Ishikawa (cell line): ENCODE measurements around the gene SH3PXD2A.

ENCODE experiments used
- CEBPB ChIP-seq: IDR thresholded peaks from 2 replicates; pipeline ENCODE4 v1.6.1; 2012
- CREB1 ChIP-seq: IDR thresholded peaks from 2 replicates; pipeline ENCODE4 v1.6.1; 2012; ENCODE audit warnings: low read depth
- EGR1 ChIP-seq: IDR thresholded peaks from 2 replicates; pipeline ENCODE4 v1.6.1; 2012
- EP300 ChIP-seq: IDR thresholded peaks from 2 replicates; pipeline ENCODE4 v1.6.1; 2012; ENCODE audit warnings: borderline replicate concordance
- FOXM1 ChIP-seq: IDR thresholded peaks from 2 replicates; pipeline ENCODE4 v1.6.1; 2012; ENCODE audit warnings: low read depth, borderline replicate concordance
- NFIC ChIP-seq: IDR thresholded peaks from 2 replicates; pipeline ENCODE4 v1.6.1; 2012
- RAD21 ChIP-seq: IDR thresholded peaks from 2 replicates; pipeline ENCODE4 v1.6.1; 2012; ENCODE audit warnings: low read depth
- TAF1 ChIP-seq: IDR thresholded peaks from 2 replicates; pipeline ENCODE4 v1.6.1; 2012; ENCODE audit warnings: low read depth, mild to moderate bottlenecking
- TCF12 ChIP-seq: IDR thresholded peaks from 2 replicates; pipeline ENCODE4 v1.6.1; 2012; ENCODE audit warnings: low read depth
- TEAD4 ChIP-seq: IDR thresholded peaks from 2 replicates; pipeline ENCODE4 v1.6.1; 2012
- USF1 ChIP-seq: IDR thresholded peaks from 2 replicates; pipeline ENCODE4 v1.6.1; 2012
- YY1 ChIP-seq: IDR thresholded peaks from 2 replicates; pipeline ENCODE4 v1.6.1; 2012; ENCODE audit warnings: low read depth
- ZBTB7A ChIP-seq: IDR thresholded peaks from 2 replicates; pipeline ENCODE4 v1.6.1; 2012; ENCODE audit warnings: low read depth
- TF ChIP-seq, protein P1 (sequence below): IDR thresholded peaks from 2 replicates; pipeline ENCODE4 v1.6.1; 2012
- TF ChIP-seq, protein P2 (sequence below): IDR thresholded peaks from 2 replicates; pipeline ENCODE4 v1.6.1; 2012; ENCODE audit warnings: low read depth, mild to moderate bottlenecking

SH3PXD2A gene

DNA sequence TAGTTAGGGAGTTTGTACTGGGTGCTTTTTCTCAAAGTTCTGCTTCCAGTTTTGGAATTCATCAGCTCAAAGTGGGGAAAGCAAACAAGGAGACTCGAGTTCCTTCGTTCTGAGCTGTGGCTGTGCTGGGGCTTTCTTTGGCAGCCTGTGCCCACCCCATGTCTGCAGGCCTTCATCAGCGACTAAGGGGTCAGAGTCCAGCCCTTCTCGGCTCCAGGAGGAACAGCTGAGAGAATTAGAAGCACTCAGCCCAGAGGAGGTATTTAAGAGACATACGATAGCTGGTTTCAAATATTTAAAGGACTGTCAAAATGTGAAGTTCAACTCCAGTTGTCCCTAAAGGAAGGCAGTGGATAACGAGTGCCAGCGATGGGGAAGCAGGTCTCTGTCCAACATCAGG is 41.3 kb downstream of the SH3PXD2A start:
- no peak for TF ChIP-seq EGR1

GRCh38 chr10:103812432-103812831 is 42.9 kb downstream of the SH3PXD2A start:
- TF ChIP-seq FOXM1 (no peak), EGR1 (no peak), NFIC (no peak), TCF12 (no peak), CEBPB (no peak), YY1 (no peak), RAD21 (no peak), USF1 (no peak)

DNA sequence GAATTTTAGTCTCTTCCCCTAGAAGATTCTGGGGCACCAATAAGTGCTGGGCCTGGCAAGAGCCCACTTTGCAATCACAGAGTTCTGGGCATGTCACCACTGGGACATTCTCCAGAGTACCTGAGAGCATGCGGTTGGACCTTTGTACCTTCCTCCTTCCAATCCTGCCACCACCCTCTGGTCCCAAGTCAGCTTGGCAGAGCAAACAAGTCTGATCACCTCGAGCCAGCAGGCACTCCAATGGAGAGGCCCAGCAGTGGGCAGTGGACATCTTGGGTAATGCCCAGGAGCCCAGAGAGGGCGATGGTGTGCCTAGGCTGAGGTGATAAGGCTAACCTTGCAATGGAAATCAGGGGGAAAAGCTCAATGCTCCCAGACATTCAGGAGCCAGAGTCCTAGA is 43.4 kb downstream of the SH3PXD2A start:
- TF ChIP-seq EGR1 = no peak
- no peak for TF ChIP-seq CREB1
- TF ChIP-seq USF1 = no peak
- TF ChIP-seq RAD21 = no peak
- TF ChIP-seq YY1 = no peak
- TF ChIP-seq CEBPB = no peak
- TF ChIP-seq EP300 = no peak
- no peak for TF ChIP-seq NFIC
- TF ChIP-seq, protein P1, sequence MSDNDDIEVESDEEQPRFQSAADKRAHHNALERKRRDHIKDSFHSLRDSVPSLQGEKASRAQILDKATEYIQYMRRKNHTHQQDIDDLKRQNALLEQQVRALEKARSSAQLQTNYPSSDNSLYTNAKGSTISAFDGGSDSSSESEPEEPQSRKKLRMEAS = no peak
- no peak for TF ChIP-seq TEAD4
- no peak for TF ChIP-seq TAF1
- TF ChIP-seq FOXM1 = no peak

GRCh38 chr10:103811463-103811862 is 43.9 kb downstream of the SH3PXD2A start:
- TF ChIP-seq NFIC (no peak), CEBPB (no peak), RAD21 (no peak), TAF1 (no peak), ZBTB7A (no peak), TCF12 (no peak)

DNA sequence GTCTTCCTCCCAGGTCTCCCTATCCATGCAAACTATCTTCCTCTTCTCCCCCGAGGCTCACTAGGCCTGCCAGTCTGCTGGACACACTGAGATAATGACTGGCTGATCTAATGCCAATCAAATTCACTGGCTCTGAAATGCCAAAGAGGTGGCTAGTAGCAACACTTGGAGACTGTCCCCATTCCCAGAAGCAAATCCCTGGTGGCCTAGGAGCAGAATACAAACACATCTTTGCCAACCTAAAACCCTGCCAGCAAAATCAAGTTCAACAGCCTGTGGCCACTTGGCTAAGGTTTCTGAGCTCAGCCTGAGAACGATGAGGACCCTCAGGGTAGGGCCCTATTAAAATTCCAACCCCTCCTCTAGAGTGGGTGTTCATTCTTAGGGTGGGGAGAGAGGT is 46.6 kb downstream of the SH3PXD2A start:
- no peak for TF ChIP-seq YY1
- no peak for TF ChIP-seq TAF1
- no peak for TF ChIP-seq NFIC
- TF ChIP-seq EGR1 = no peak
- no peak for TF ChIP-seq EP300
- no peak for TF ChIP-seq FOXM1
- TF ChIP-seq TEAD4 = no peak
- TF ChIP-seq, protein P1 = no peak
- TF ChIP-seq, protein P2, sequence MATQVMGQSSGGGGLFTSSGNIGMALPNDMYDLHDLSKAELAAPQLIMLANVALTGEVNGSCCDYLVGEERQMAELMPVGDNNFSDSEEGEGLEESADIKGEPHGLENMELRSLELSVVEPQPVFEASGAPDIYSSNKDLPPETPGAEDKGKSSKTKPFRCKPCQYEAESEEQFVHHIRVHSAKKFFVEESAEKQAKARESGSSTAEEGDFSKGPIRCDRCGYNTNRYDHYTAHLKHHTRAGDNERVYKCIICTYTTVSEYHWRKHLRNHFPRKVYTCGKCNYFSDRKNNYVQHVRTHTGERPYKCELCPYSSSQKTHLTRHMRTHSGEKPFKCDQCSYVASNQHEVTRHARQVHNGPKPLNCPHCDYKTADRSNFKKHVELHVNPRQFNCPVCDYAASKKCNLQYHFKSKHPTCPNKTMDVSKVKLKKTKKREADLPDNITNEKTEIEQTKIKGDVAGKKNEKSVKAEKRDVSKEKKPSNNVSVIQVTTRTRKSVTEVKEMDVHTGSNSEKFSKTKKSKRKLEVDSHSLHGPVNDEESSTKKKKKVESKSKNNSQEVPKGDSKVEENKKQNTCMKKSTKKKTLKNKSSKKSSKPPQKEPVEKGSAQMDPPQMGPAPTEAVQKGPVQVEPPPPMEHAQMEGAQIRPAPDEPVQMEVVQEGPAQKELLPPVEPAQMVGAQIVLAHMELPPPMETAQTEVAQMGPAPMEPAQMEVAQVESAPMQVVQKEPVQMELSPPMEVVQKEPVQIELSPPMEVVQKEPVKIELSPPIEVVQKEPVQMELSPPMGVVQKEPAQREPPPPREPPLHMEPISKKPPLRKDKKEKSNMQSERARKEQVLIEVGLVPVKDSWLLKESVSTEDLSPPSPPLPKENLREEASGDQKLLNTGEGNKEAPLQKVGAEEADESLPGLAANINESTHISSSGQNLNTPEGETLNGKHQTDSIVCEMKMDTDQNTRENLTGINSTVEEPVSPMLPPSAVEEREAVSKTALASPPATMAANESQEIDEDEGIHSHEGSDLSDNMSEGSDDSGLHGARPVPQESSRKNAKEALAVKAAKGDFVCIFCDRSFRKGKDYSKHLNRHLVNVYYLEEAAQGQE = no peak
- TF ChIP-seq RAD21 = no peak
- TF ChIP-seq CEBPB = no peak
- no peak for TF ChIP-seq USF1

DNA sequence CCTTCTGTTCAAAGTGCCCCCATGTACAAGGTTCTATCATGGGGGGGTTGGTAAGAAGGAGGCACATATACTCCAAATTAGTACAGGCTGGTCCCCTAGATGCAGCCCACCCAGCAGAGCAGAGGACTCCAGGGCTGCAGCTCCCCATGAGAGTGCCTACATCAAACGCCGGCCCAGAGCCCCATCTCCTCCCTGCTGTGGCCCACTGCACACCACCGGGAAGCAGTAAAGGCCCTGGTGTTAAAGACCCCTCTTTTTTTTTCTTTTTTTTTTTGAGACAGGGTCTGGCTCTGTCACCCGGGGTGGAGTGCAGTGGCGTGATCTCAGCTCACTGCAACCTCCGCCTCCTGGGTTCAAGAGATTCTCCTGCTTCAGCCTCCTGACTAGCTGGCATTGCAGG is 47.4 kb downstream of the SH3PXD2A start:
- TF ChIP-seq, protein P2 = no peak
- TF ChIP-seq TEAD4 (no peak), CREB1 (no peak), EGR1 (no peak), USF1 (no peak), ZBTB7A (no peak), FOXM1 (no peak), NFIC (no peak), CEBPB (no peak), RAD21 (no peak), YY1 (no peak), EP300 (no peak), TAF1 (no peak), TCF12 (no peak)
- TF ChIP-seq, protein P1 = no peak
